HepG2 (cell line): ENCODE data around the gene HDGF. TPM values are rescaled to one million over a fixed set of nuclear protein-coding genes. Genes with fewer than 3 reads are reported as not detected.

Experiments used
- AGO1 ChIP-seq: fragments of 200-400 bp; formaldehyde crosslinking; IDR thresholded peaks from 2 replicates; pipeline ENCODE4 v1.6.1; 2017; ENCODE audit warnings: mild to moderate bottlenecking, low read depth, low read length, moderate library complexity; ENCODE audit not compliant: poor library complexity, severe bottlenecking
- AGO2 ChIP-seq: fragments of 200-400 bp; formaldehyde crosslinking; optimal IDR thresholded peaks from 2 replicates; pipeline ENCODE3; 2017; ENCODE audit warnings: mild to moderate bottlenecking, low read depth, low read length, moderate library complexity
- ESRRA ChIP-seq: sonication (generic); formaldehyde crosslinking; IDR thresholded peaks from 2 replicates; pipeline ENCODE4 v1.5.1; 2020; ENCODE audit warnings: mild to moderate bottlenecking, low read depth, missing genetic modification reagents
- GLI4 ChIP-seq: sonication (generic); formaldehyde crosslinking; IDR thresholded peaks from 2 replicates; pipeline ENCODE4 v1.5.1; 2020; ENCODE audit warnings: missing genetic modification reagents, mild to moderate bottlenecking, moderate library complexity, borderline replicate concordance
- GTF3A ChIP-seq: sonication (generic); formaldehyde crosslinking; conservative IDR thresholded peaks from 2 replicates; pipeline ENCODE4 v1.4.0; 2020; ENCODE audit warnings: mild to moderate bottlenecking, missing genetic modification reagents
- MAFF ChIP-seq: IDR thresholded peaks from 2 replicates; pipeline ENCODE4 v1.6.1; 2011; ENCODE audit warnings: low read depth, low read length, improper control_type of control experiment
- MEF2D ChIP-seq: sonication (generic); formaldehyde crosslinking; IDR thresholded peaks from 2 replicates; pipeline ENCODE4 v1.5.1; 2020; ENCODE audit warnings: mild to moderate bottlenecking, missing genetic modification reagents
- MTA3 ChIP-seq: sonication (generic); formaldehyde crosslinking; IDR thresholded peaks from 2 replicates; pipeline ENCODE4 v1.4.0; 2020; ENCODE audit warnings: missing genetic modification reagents
- TEAD3 ChIP-seq: optimal IDR thresholded peaks from 2 replicates; pipeline ENCODE3; 2016; ENCODE audit warnings: borderline replicate concordance
- ZKSCAN1 ChIP-seq: fragments of 150-350 bp; IDR thresholded peaks from 2 replicates; pipeline ENCODE4 v1.6.1; 2014; ENCODE audit warnings: low read length
- ZNF121 ChIP-seq: sonication (generic); formaldehyde crosslinking; IDR thresholded peaks from 2 replicates; pipeline ENCODE4 v1.5.0; 2020; ENCODE audit warnings: mild to moderate bottlenecking, missing genetic modification reagents
- ZNF207 ChIP-seq: fragments of 450-650 bp; IDR thresholded peaks from 2 replicates; pipeline ENCODE4 v1.6.1; 2016; ENCODE audit warnings: antibody characterized with exemption, borderline replicate concordance
- ZNF235 ChIP-seq: sonication (generic); formaldehyde crosslinking; IDR thresholded peaks from 2 replicates; pipeline ENCODE4 v1.8.1; 2023; ENCODE audit warnings: mild to moderate bottlenecking, missing genetic modification reagents, borderline replicate concordance
- ZNF354B ChIP-seq: sonication (generic); formaldehyde crosslinking; IDR thresholded peaks from 2 replicates; pipeline ENCODE4 v1.8.0; 2022; ENCODE audit warnings: mild to moderate bottlenecking, missing genetic modification reagents
- ZNF552 ChIP-seq: sonication (generic); formaldehyde crosslinking; IDR thresholded peaks from 2 replicates; pipeline ENCODE4 v1.9.0; 2022; ENCODE audit warnings: missing genetic modification reagents, mild to moderate bottlenecking, borderline replicate concordance
- ZNF598 ChIP-seq: sonication (generic); formaldehyde crosslinking; IDR thresholded peaks from 2 replicates; pipeline ENCODE4 v1.5.1; 2020; ENCODE audit warnings: mild to moderate bottlenecking, missing genetic modification reagents, borderline replicate concordance
- ZNF737 ChIP-seq: sonication (generic); formaldehyde crosslinking; IDR thresholded peaks from 2 replicates; pipeline ENCODE4 v1.5.0; 2020; ENCODE audit warnings: missing genetic modification reagents, mild to moderate bottlenecking, borderline replicate concordance
- ZNF782 ChIP-seq: sonication (generic); formaldehyde crosslinking; IDR thresholded peaks from 2 replicates; pipeline ENCODE4 v1.4.0; 2020; ENCODE audit warnings: missing genetic modification reagents, mild to moderate bottlenecking, borderline replicate concordance
- ZNF816 ChIP-seq: sonication (generic); formaldehyde crosslinking; IDR thresholded peaks from 2 replicates; pipeline ENCODE4 v1.8.0; 2022; ENCODE audit warnings: missing genetic modification reagents, mild to moderate bottlenecking, borderline replicate concordance
- ZNF878 ChIP-seq: sonication (generic); formaldehyde crosslinking; IDR thresholded peaks from 2 replicates; pipeline ENCODE4 v1.8.1; 2023; ENCODE audit warnings: mild to moderate bottlenecking, missing genetic modification reagents, moderate library complexity
- polyA plus RNA-seq, 8 experiments: library from polyadenylated mRNA; depleted of rRNA in 3 of 8; stranded (reverse) in 7 of 8; unstranded in 1 of 8; fragments of >200 nt; fragmentation: Illumina TruSeq in 4 of 8; extraction: Trizol in 4 of 8; gene quantifications; 2 replicates each; pipeline versions ENCODE4 v1.2.1 to v1.2.3, GENCODE V29; 2011 to 2016; ENCODE audit warnings: low read depth in 4 of 8, missing spikeins in 1 of 8, mixed read lengths in 1 of 8; ENCODE audit not compliant: insufficient read depth in 1 of 8
- total RNA-seq, 5 experiments: library from RNA; depleted of rRNA; stranded (reverse); fragments of >200 nt; fragmentation: Illumina TruSeq; extraction: Trizol; gene quantifications; 2 replicates each; pipeline ENCODE4 v1.2.3, GENCODE V29; 2016; ENCODE audit warnings: low read depth in 1 of 5
- TF ChIP-seq, protein P1 (sequence below): sonication (generic); formaldehyde crosslinking; IDR thresholded peaks from 2 replicates; pipeline ENCODE4 v1.4.0; 2020; ENCODE audit warnings: missing genetic modification reagents; ENCODE audit errors: not compliant biosample characterization
- TF ChIP-seq, protein P2 (sequence below): sonication (generic); formaldehyde crosslinking; IDR thresholded peaks from 2 replicates; pipeline ENCODE4 v1.4.0; 2020; ENCODE audit warnings: mild to moderate bottlenecking, missing genetic modification reagents
- TF ChIP-seq, protein P3 (sequence below): sonication (generic); formaldehyde crosslinking; IDR thresholded peaks from 2 replicates; pipeline ENCODE4 v1.4.0; 2020; ENCODE audit warnings: mild to moderate bottlenecking, missing genetic modification reagents
- TF ChIP-seq, protein P4 (sequence below): sonication (generic); formaldehyde crosslinking; IDR thresholded peaks from 2 replicates; pipeline ENCODE4 v1.4.0; 2020; ENCODE audit warnings: missing genetic modification reagents

The HDGF gene
- total and polyA plus RNA-seq, 2 of the 13 experiments (the other 11 are each of a cell fraction or from before 2014, with no cell fraction given): 156 to 196 TPM

DNA sequence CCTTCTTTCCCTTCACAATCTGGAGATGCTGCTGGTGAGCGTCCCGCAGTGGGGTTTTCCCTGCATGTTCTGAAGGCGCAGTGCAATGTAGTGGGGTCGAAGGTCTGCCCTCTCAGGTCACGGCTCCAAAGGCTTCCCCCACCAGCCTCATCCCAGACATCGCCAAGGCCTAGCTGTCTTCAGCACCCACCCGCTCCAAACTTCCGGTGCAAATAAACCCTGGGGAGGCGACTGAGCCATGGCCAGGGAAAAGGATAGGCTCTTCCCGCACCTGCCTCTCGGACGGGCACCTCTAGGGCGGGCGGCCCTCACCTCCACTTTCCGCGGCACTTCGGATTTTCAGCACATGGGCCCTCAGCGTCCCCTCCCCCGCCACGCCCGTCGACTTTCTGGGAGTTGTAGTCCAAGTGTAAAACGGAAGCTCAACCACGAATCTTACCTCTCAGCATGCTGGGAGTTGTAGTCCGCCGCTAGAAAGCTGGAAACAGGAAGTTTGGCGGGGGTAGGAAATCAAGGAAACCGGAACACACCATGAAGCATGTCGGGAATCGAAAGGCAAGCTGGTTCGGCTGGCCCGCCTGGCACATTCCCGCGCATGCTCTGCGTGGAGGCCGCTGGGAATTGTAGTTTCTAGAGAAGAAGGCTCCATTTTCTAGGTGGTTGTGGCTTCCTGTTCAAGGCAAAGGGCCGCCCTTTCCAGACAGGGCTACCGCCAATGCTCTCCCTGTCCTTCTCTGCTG, 10.6 kb downstream of the HDGF start, which contains the start of gene MRPL24 (continued):
- TF ChIP-seq ZNF354B (CRISPR knock-in tag) (no peak), MEF2D (peak; percentile 81), ZNF552 (no peak), ZNF878 (CRISPR knock-in tag) (no peak), ZNF598 (CRISPR knock-in tag) (peak; percentile 94; the same call in 1 of the 2 replicates), ZNF121 (CRISPR knock-in tag) (no peak; the same call in 1 of the 2 replicates), ZNF235 (no peak), AGO1 (peak; percentile 90), ZNF782 (CRISPR knock-in tag) (peak; percentile 80), GLI4 (CRISPR knock-in tag) (peak; percentile 77; the same call in 1 of the 2 replicates), ESRRA (CRISPR knock-in tag) (peak; percentile 56), AGO2 (peak; percentile 79), TEAD3 (CRISPR knock-in tag) (peak; percentile 69), GTF3A (CRISPR knock-in tag) (peak; percentile 86; the same call in 1 of the 2 replicates), MAFF (no peak), ZKSCAN1 (no peak), ZNF207 (no peak), ZNF816 (CRISPR knock-in tag) (no peak), MTA3 (CRISPR knock-in tag) (no peak), ZNF737 (no peak; the same call in 1 of the 2 replicates)
- TF ChIP-seq, protein P1, sequence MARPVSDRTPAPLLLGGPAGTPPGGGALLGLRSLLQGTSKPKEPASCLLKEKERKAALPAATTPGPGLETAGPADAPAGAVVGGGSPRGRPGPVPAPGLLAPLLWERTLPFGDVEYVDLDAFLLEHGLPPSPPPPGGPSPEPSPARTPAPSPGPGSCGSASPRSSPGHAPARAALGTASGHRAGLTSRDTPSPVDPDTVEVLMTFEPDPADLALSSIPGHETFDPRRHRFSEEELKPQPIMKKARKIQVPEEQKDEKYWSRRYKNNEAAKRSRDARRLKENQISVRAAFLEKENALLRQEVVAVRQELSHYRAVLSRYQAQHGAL (CRISPR knock-in tag): no peak
- TF ChIP-seq, protein P2, sequence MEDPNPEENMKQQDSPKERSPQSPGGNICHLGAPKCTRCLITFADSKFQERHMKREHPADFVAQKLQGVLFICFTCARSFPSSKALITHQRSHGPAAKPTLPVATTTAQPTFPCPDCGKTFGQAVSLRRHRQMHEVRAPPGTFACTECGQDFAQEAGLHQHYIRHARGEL (CRISPR knock-in tag): 0 out of 2 replicates have a peak, but pooled peaks have one; percentile 63
- TF ChIP-seq, protein P3, sequence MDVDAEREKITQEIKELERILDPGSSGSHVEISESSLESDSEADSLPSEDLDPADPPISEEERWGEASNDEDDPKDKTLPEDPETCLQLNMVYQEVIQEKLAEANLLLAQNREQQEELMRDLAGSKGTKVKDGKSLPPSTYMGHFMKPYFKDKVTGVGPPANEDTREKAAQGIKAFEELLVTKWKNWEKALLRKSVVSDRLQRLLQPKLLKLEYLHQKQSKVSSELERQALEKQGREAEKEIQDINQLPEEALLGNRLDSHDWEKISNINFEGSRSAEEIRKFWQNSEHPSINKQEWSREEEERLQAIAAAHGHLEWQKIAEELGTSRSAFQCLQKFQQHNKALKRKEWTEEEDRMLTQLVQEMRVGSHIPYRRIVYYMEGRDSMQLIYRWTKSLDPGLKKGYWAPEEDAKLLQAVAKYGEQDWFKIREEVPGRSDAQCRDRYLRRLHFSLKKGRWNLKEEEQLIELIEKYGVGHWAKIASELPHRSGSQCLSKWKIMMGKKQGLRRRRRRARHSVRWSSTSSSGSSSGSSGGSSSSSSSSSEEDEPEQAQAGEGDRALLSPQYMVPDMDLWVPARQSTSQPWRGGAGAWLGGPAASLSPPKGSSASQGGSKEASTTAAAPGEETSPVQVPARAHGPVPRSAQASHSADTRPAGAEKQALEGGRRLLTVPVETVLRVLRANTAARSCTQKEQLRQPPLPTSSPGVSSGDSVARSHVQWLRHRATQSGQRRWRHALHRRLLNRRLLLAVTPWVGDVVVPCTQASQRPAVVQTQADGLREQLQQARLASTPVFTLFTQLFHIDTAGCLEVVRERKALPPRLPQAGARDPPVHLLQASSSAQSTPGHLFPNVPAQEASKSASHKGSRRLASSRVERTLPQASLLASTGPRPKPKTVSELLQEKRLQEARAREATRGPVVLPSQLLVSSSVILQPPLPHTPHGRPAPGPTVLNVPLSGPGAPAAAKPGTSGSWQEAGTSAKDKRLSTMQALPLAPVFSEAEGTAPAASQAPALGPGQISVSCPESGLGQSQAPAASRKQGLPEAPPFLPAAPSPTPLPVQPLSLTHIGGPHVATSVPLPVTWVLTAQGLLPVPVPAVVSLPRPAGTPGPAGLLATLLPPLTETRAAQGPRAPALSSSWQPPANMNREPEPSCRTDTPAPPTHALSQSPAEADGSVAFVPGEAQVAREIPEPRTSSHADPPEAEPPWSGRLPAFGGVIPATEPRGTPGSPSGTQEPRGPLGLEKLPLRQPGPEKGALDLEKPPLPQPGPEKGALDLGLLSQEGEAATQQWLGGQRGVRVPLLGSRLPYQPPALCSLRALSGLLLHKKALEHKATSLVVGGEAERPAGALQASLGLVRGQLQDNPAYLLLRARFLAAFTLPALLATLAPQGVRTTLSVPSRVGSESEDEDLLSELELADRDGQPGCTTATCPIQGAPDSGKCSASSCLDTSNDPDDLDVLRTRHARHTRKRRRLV (CRISPR knock-in tag): peak; percentile 83
- TF ChIP-seq, protein P4, sequence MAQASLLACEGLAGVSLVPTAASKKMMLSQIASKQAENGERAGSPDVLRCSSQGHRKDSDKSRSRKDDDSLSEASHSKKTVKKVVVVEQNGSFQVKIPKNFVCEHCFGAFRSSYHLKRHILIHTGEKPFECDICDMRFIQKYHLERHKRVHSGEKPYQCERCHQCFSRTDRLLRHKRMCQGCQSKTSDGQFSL (CRISPR knock-in tag): 0 out of 2 replicates have a peak, but pooled peaks have one; percentile 24
